Measurements from ENCODE around the gene ZBBX. TPM values are rescaled to one million over a fixed set of nuclear protein-coding genes. Genes with fewer than 3 reads are reported as not detected.
A peak's percentile ranks its signal among the peaks of the same experiment; 100 is the strongest.
"Not testable (repeated sequence)": the region's sequence is repeated elsewhere in the genome, so short reads cannot be mapped to it uniquely, and the experiment has no call there.

The ZBBX gene
- total RNA-seq: not detected

GRCh38 chr3:167380004-167380689 lies at the start of gene ZBBX:
Gene ZBBX, minus strand, starts transcription at chr3:167380297. Its CDS starts 7,396 bp downstream, at chr3:167372901.
- peaks cover 8% of the 10 kb centered on the region for H3K4me1 Mint-ChIP-seq (ENCODE audit: low read depth)
- ATAC-seq (replicated peaks in 1 of 2) (peak; percentile 95 to 98), DNase-seq (peak; percentile 81 to 86)
- H3K9me3 Mint-ChIP-seq: no peaks in the 10 kb centered on the region
- H3K27ac Mint-ChIP-seq: no peak within 1 kb of the TSS
- peak within 1 kb of the TSS; percentile 82 to 93 for H3K4me3 Mint-ChIP-seq
- H3K27me3 Mint-ChIP-seq (ENCODE audit: low read depth): peaks cover 21% of the 10 kb centered on the region
- H3K36me3 Mint-ChIP-seq (ENCODE audit: insufficient read depth in 2 of 2): no peaks in the 10 kb centered on the region

GRCh38 chr3:167426962-167427361 lies 46.9 kb upstream of the ZBBX start:
- H3K9me3 Mint-ChIP-seq; H3K36me3 Mint-ChIP-seq (ENCODE audit: insufficient read depth in 2 of 2); H3K27ac Mint-ChIP-seq; ATAC-seq (replicated peaks in 1 of 2); H3K4me3 Mint-ChIP-seq; H3K4me1 Mint-ChIP-seq (ENCODE audit: low read depth); DNase-seq: not testable (repeated sequence)
- H3K27me3 Mint-ChIP-seq (ENCODE audit: low read depth): peaks cover 16% of the 10 kb centered on the region

- not testable (repeated sequence) for DNase-seq; H3K36me3 Mint-ChIP-seq (ENCODE audit: insufficient read depth in 2 of 2); H3K9me3 Mint-ChIP-seq; H3K27ac Mint-ChIP-seq; H3K4me1 Mint-ChIP-seq (ENCODE audit: low read depth); ATAC-seq (replicated peaks in 1 of 2); H3K4me3 Mint-ChIP-seq
- H3K27me3 Mint-ChIP-seq (ENCODE audit: low read depth): peaks cover 16% of the 10 kb centered on the region
Measured at GRCh38 chr3:167422396-167422795, 42.3 kb upstream of the ZBBX start.

GRCh38 chr3:167409611-167410010 lies 29.5 kb upstream of the ZBBX start:
- Mint-ChIP-seq H3K27ac (no peak overlapping the region), H3K9me3 (no peaks in the 10 kb centered on the region), H3K4me3 (no peak overlapping the region), H3K36me3 (ENCODE audit: insufficient read depth in 2 of 2) (no peaks in the 10 kb centered on the region), H3K27me3 (ENCODE audit: low read depth) (no peaks in the 10 kb centered on the region), H3K4me1 (ENCODE audit: low read depth) (no peaks in the 10 kb centered on the region)
- ATAC-seq (replicated peaks in 1 of 2) (no peak), DNase-seq (no peak)

GRCh38 chr3:167406876-167407492 lies 26.9 kb upstream of the ZBBX start:
- Mint-ChIP-seq H3K4me1 (ENCODE audit: low read depth) (no peaks in the 10 kb centered on the region), H3K27me3 (ENCODE audit: low read depth) (no peaks in the 10 kb centered on the region), H3K27ac (no peak overlapping the region), H3K36me3 (ENCODE audit: insufficient read depth in 2 of 2) (no peaks in the 10 kb centered on the region), H3K9me3 (no peaks in the 10 kb centered on the region), H3K4me3 (no peak overlapping the region)
- ATAC-seq (replicated peaks in 1 of 2) (no peak), DNase-seq (peak in 1 of 2 donors; percentile 2)

- no peak for ATAC-seq (replicated peaks in 1 of 2)
- H3K27me3 Mint-ChIP-seq (ENCODE audit: low read depth): no peaks in the 10 kb centered on the region
Measured at GRCh38 chr3:167397826-167398225, 17.7 kb upstream of the ZBBX start.

GRCh38 chr3:167396075-167396474 lies 16.0 kb upstream of the ZBBX start:
- Mint-ChIP-seq H3K27me3 (ENCODE audit: low read depth) (no peaks in the 10 kb centered on the region), H3K36me3 (ENCODE audit: insufficient read depth in 2 of 2) (no peaks in the 10 kb centered on the region), H3K27ac (no peak overlapping the region), H3K9me3 (no peaks in the 10 kb centered on the region), H3K4me1 (ENCODE audit: low read depth) (no peaks in the 10 kb centered on the region), H3K4me3 (no peak overlapping the region)
- ATAC-seq (replicated peaks in 1 of 2) (no peak), DNase-seq (no peak)

More at GRCh38 chr3:167397826-167398225, 17.7 kb upstream of the ZBBX start:
- Mint-ChIP-seq H3K9me3 (no peaks in the 10 kb centered on the region), H3K4me3 (no peak overlapping the region), H3K36me3 (ENCODE audit: insufficient read depth in 2 of 2) (no peaks in the 10 kb centered on the region), H3K4me1 (ENCODE audit: low read depth) (no peaks in the 10 kb centered on the region), H3K27ac (no peak overlapping the region)
- no peak for DNase-seq

- Mint-ChIP-seq H3K9me3 (peaks cover 0 to 5% of the 10 kb centered on the region in 2 donors), H3K4me1 (ENCODE audit: low read depth) (no peaks in the 10 kb centered on the region), H3K4me3 (no peak overlapping the region), H3K27me3 (ENCODE audit: low read depth) (no peaks in the 10 kb centered on the region), H3K27ac (no peak overlapping the region), H3K36me3 (ENCODE audit: insufficient read depth in 2 of 2) (no peaks in the 10 kb centered on the region)
- ATAC-seq (replicated peaks in 1 of 2) (no peak), DNase-seq (no peak)
Measured at GRCh38 chr3:167394003-167394402, 13.9 kb upstream of the ZBBX start.

GRCh38 chr3:167382155-167382554 lies 2.1 kb upstream of the ZBBX start:
- no peak for ATAC-seq (replicated peaks in 1 of 2)
- Mint-ChIP-seq H3K4me3 (no peak overlapping the region), H3K9me3 (no peaks in the 10 kb centered on the region), H3K36me3 (ENCODE audit: insufficient read depth in 2 of 2) (no peaks in the 10 kb centered on the region), H3K27me3 (ENCODE audit: low read depth) (peaks cover 27% of the 10 kb centered on the region), H3K4me1 (ENCODE audit: low read depth) (peaks cover 8% of the 10 kb centered on the region), H3K27ac (no peak overlapping the region)
- no peak for DNase-seq

GRCh38 chr3:167375478-167375877 lies 4.6 kb downstream of the ZBBX start:
- ATAC-seq (replicated peaks in 1 of 2) (no peak), DNase-seq (no peak)
- Mint-ChIP-seq H3K4me1 (ENCODE audit: low read depth) (peaks cover 8% of the 10 kb centered on the region), H3K27ac (no peak overlapping the region), H3K9me3 (no peaks in the 10 kb centered on the region), H3K4me3 (no peak overlapping the region), H3K27me3 (ENCODE audit: low read depth) (peaks cover 6% of the 10 kb centered on the region), H3K36me3 (ENCODE audit: insufficient read depth in 2 of 2) (no peaks in the 10 kb centered on the region)

- H3K27ac Mint-ChIP-seq: no peak overlapping the region
- no peak for DNase-seq
- no peak overlapping the region for H3K4me3 Mint-ChIP-seq
- peaks cover 9% of the 10 kb centered on the region for H3K27me3 Mint-ChIP-seq (ENCODE audit: low read depth)
- no peaks in the 10 kb centered on the region for H3K36me3 Mint-ChIP-seq (ENCODE audit: insufficient read depth in 2 of 2)
- no peak for ATAC-seq (replicated peaks in 1 of 2)
- H3K4me1 Mint-ChIP-seq (ENCODE audit: low read depth): no peaks in the 10 kb centered on the region
- no peaks in the 10 kb centered on the region for H3K9me3 Mint-ChIP-seq
Measured at GRCh38 chr3:167372138-167372537, 8.0 kb downstream of the ZBBX start.

GRCh38 chr3:167361948-167362347 lies 18.1 kb downstream of the ZBBX start:
- no peak overlapping the region for H3K4me3 Mint-ChIP-seq
- no peaks in the 10 kb centered on the region for H3K4me1 Mint-ChIP-seq (ENCODE audit: low read depth)
- ATAC-seq (replicated peaks in 1 of 2) (no peak), DNase-seq (no peak)
- H3K36me3 Mint-ChIP-seq (ENCODE audit: insufficient read depth in 2 of 2): peaks cover 0 to 1% of the 10 kb centered on the region in 2 donors
- H3K27me3 Mint-ChIP-seq (ENCODE audit: low read depth): no peaks in the 10 kb centered on the region
- peaks cover 2 to 4% of the 10 kb centered on the region in 2 donors for H3K9me3 Mint-ChIP-seq
- H3K27ac Mint-ChIP-seq: no peak overlapping the region

- Mint-ChIP-seq H3K4me1 (ENCODE audit: low read depth) (no peaks in the 10 kb centered on the region), H3K27me3 (ENCODE audit: low read depth) (no peaks in the 10 kb centered on the region), H3K4me3 (no peak overlapping the region), H3K27ac (no peak overlapping the region), H3K9me3 (peaks cover 4 to 8% of the 10 kb centered on the region in 2 donors), H3K36me3 (ENCODE audit: insufficient read depth in 2 of 2) (peaks cover 0 to 2% of the 10 kb centered on the region in 2 donors)
- ATAC-seq (replicated peaks in 1 of 2) (no peak), DNase-seq (no peak)
Measured at GRCh38 chr3:167361306-167361705, 18.8 kb downstream of the ZBBX start.

- H3K27ac Mint-ChIP-seq: no peak overlapping the region
- peaks cover 0 to 2% of the 10 kb centered on the region in 2 donors for H3K36me3 Mint-ChIP-seq (ENCODE audit: insufficient read depth in 2 of 2)
- DNase-seq: no peak
- peaks cover 8% of the 10 kb centered on the region for H3K27me3 Mint-ChIP-seq (ENCODE audit: low read depth)
- H3K4me3 Mint-ChIP-seq: no peak overlapping the region
- H3K9me3 Mint-ChIP-seq: peaks cover 4 to 8% of the 10 kb centered on the region in 2 donors
- H3K4me1 Mint-ChIP-seq (ENCODE audit: low read depth): no peaks in the 10 kb centered on the region
- no peak for ATAC-seq (replicated peaks in 1 of 2)
Measured at GRCh38 chr3:167355446-167355845, 24.7 kb downstream of the ZBBX start.

Measured in activated T-cell treated with anti-CD3 and anti-CD28 coated beads, Interleukin-2, amount 50 U/mL, for 72 hours (primary cell).